Chondrocyte (in vitro differentiated cells): ENCODE results near the gene EFCAB12. TPM values are rescaled to one million over a fixed set of nuclear protein-coding genes. Genes with fewer than 3 reads are reported as not detected.
"Not testable (repeated sequence)": the region's sequence is repeated elsewhere in the genome, so short reads cannot be mapped to it uniquely, and the experiment has no call there.

Experiments used
- DNase-seq: peaks from one replicate; pipeline ENCODE4 v3.0.0; 2021; ENCODE audit warnings: mixed read lengths, low spot score
- H3K27ac Mint-ChIP-seq: one replicate; pipeline ENCODE4 v1.8.0; 2021; ENCODE audit warnings: mild to moderate bottlenecking, moderate library complexity, mixed read lengths; ENCODE audit not compliant: unreplicated experiment
- H3K27me3 Mint-ChIP-seq: 2 replicates; pipeline ENCODE4 v1.8.0; 2021; ENCODE audit warnings: low read depth, mixed read lengths
- H3K36me3 Mint-ChIP-seq: 2 replicates; pipeline ENCODE4 v1.8.0; 2021; ENCODE audit warnings: low read depth, mixed read lengths
- H3K4me1 Mint-ChIP-seq: 2 replicates; pipeline ENCODE4 v1.8.0; 2021; ENCODE audit warnings: low read depth, mild to moderate bottlenecking, mixed read lengths
- H3K4me3 Mint-ChIP-seq: one replicate; pipeline ENCODE4 v1.8.0; 2021; ENCODE audit warnings: mild to moderate bottlenecking, moderate library complexity, mixed read lengths; ENCODE audit not compliant: unreplicated experiment
- H3K9me3 Mint-ChIP-seq: 2 replicates; pipeline ENCODE4 v1.8.0; 2021; ENCODE audit warnings: low read depth, mixed read lengths
- CTCF ChIP-seq: fragments of 200-600 bp; sonication (generic); IDR thresholded peaks from 2 replicates; pipeline ENCODE4 v1.5.0; 2021; ENCODE audit warnings: antibody characterized with exemption, mild to moderate bottlenecking, moderate library complexity
- total RNA-seq: library from RNA; stranded (reverse); gene quantifications from 3 replicates; pipeline ENCODE4 v1.2.1, GENCODE V29; 2021

Gene EFCAB12
- total RNA-seq, 1 donor from 2014 or later = not detected

GRCh38 chr3:129365296-129366136 is 62.9 kb downstream of the EFCAB12 start:
- Mint-ChIP-seq H3K27ac (no peak overlapping the region), H3K4me3 (no peak overlapping the region), H3K4me1 (no peaks in the 10 kb centered on the region), H3K36me3 (no peaks in the 10 kb centered on the region), H3K27me3 (peaks cover 3% of the 10 kb centered on the region), H3K9me3 (no peaks in the 10 kb centered on the region)
- DNase-seq = peak; percentile 55
- no peak for TF ChIP-seq CTCF

GRCh38 chr3:129364811-129365210 is 63.6 kb downstream of the EFCAB12 start:
- H3K27ac Mint-ChIP-seq, H3K4me1 Mint-ChIP-seq: not testable (repeated sequence)

GRCh38 chr3:129363356-129363755 is 65.1 kb downstream of the EFCAB12 start:
- H3K9me3 Mint-ChIP-seq, H3K4me1 Mint-ChIP-seq, H3K27ac Mint-ChIP-seq, H3K27me3 Mint-ChIP-seq, DNase-seq, H3K36me3 Mint-ChIP-seq, H3K4me3 Mint-ChIP-seq: not testable (repeated sequence)

More at GRCh38 chr3:129364811-129365210, 63.6 kb downstream of the EFCAB12 start:
- not testable (repeated sequence) for H3K9me3 Mint-ChIP-seq, H3K4me3 Mint-ChIP-seq, DNase-seq, H3K27me3 Mint-ChIP-seq, H3K36me3 Mint-ChIP-seq

- DNase-seq = no peak
- no peak for TF ChIP-seq CTCF
- H3K27ac Mint-ChIP-seq = no peak overlapping the region
- H3K9me3 Mint-ChIP-seq = no peaks in the 10 kb centered on the region
- H3K36me3 Mint-ChIP-seq = no peaks in the 10 kb centered on the region
- peaks cover 4% of the 10 kb centered on the region for H3K4me1 Mint-ChIP-seq
- no peak overlapping the region for H3K4me3 Mint-ChIP-seq
- no peaks in the 10 kb centered on the region for H3K27me3 Mint-ChIP-seq
Observed at GRCh38 chr3:129360705-129361460, 67.6 kb downstream of the EFCAB12 start.

GRCh38 chr3:129360171-129360611 is 68.2 kb downstream of the EFCAB12 start:
- H3K4me1 Mint-ChIP-seq = peaks cover 4% of the 10 kb centered on the region
- H3K27ac Mint-ChIP-seq = no peak overlapping the region
- no peaks in the 10 kb centered on the region for H3K9me3 Mint-ChIP-seq
- no peaks in the 10 kb centered on the region for H3K27me3 Mint-ChIP-seq
- TF ChIP-seq CTCF = no peak
- no peak overlapping the region for H3K4me3 Mint-ChIP-seq
- H3K36me3 Mint-ChIP-seq = no peaks in the 10 kb centered on the region
- peak; percentile 53 for DNase-seq

GRCh38 chr3:129358772-129359371 is 69.6 kb downstream of the EFCAB12 start:
- no peak for DNase-seq

More at GRCh38 chr3:129358772-129359371, 69.6 kb downstream of the EFCAB12 start:
- TF ChIP-seq CTCF = no peak
- Mint-ChIP-seq H3K36me3 (no peaks in the 10 kb centered on the region), H3K4me3 (no peak overlapping the region), H3K9me3 (no peaks in the 10 kb centered on the region), H3K4me1 (peaks cover 4% of the 10 kb centered on the region), H3K27me3 (no peaks in the 10 kb centered on the region), H3K27ac (no peak overlapping the region)
